DND-41 (cell line): ENCODE results near the gene PHOX2A.

Source experiments
- EZH2 ChIP-seq: IDR thresholded peaks from 3 replicates; pipeline ENCODE4 v1.6.1; 2012; ENCODE audit warnings: borderline replicate concordance, low read depth, mild to moderate bottlenecking, moderate library complexity, low read length, inconsistent platforms; ENCODE audit not compliant: severe bottlenecking
- TF ChIP-seq, protein P1 (sequence below): IDR thresholded peaks from 2 replicates; pipeline ENCODE4 v1.5.1; 2012; ENCODE audit warnings: borderline replicate concordance, low read length, moderate library complexity, mild to moderate bottlenecking; ENCODE audit not compliant: poor library complexity, severe bottlenecking; ENCODE audit errors: extremely low read depth

DNA sequence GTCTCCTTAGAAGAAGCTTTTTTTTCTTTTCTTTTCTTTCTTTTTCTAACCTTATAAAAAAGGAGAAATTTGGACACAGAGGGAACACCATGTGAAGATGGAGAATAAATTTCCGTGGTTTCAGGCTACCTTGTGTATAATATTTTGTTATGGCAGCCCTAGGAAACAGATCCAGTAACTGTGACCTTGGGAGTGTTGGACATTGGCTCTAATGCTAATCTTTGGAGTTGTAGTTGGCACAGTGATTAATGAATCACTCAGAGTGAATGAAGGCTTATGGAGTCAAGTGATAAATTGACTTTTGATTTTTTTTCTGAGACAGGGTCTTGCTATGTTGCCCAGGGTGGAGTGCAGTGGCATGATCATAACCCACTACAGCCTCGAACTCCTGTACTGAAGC lies 15.5 kb upstream of the PHOX2A start:
- TF ChIP-seq, protein P1, sequence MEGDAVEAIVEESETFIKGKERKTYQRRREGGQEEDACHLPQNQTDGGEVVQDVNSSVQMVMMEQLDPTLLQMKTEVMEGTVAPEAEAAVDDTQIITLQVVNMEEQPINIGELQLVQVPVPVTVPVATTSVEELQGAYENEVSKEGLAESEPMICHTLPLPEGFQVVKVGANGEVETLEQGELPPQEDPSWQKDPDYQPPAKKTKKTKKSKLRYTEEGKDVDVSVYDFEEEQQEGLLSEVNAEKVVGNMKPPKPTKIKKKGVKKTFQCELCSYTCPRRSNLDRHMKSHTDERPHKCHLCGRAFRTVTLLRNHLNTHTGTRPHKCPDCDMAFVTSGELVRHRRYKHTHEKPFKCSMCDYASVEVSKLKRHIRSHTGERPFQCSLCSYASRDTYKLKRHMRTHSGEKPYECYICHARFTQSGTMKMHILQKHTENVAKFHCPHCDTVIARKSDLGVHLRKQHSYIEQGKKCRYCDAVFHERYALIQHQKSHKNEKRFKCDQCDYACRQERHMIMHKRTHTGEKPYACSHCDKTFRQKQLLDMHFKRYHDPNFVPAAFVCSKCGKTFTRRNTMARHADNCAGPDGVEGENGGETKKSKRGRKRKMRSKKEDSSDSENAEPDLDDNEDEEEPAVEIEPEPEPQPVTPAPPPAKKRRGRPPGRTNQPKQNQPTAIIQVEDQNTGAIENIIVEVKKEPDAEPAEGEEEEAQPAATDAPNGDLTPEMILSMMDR, result no peak
- no peak for TF ChIP-seq EZH2
